ENCODE results near the gene MUC22. TPM values are rescaled to one million over a fixed set of nuclear protein-coding genes. Genes with fewer than 3 reads are reported as not detected.

Gene MUC22
- not detected for total RNA-seq

GRCh38 chr6:31010393-31011060, at the start of gene MUC22:
TSS of gene MUC22 (plus strand) at chr6:31010474. CDS start at chr6:31010707, 233 bp downstream.

GRCh38 chr6:30983439-30983838, 26.8 kb upstream of the MUC22 start, which contains the start of gene MUC21:
TSS of gene MUC21 (plus strand) at chr6:30983718. CDS start at chr6:30983959, 241 bp downstream.

Small RNA genes within 50 kb of the gene (small RNA-seq; reads per million reads assigned to genes)
- 0.08 reads per million for gene RNU6-1133P

Other genes starting within 250 kb of the MUC22 start
- 164 TPM for gene DDR1, start 126.0 kb upstream of the MUC22 start, total RNA-seq
- gene GTF2H4, start 102.3 kb upstream of the MUC22 start, total RNA-seq: 26.5 TPM
- 33.0 TPM for gene VARS2, start 96.2 kb upstream of the MUC22 start, total RNA-seq
- not detected for gene SFTA2, start 78.3 kb upstream of the MUC22 start, total RNA-seq
- gene MUCL3, start 69.5 kb upstream of the MUC22 start, total RNA-seq: not detected
- gene MUC21, start 26.8 kb upstream of the MUC22 start, total RNA-seq: not detected
- gene C6orf15, start 102.1 kb downstream of the MUC22 start, total RNA-seq: not detected
- not detected for gene PSORS1C1, start 104.3 kb downstream of the MUC22 start, total RNA-seq
- gene CDSN, start 110.0 kb downstream of the MUC22 start, total RNA-seq: not detected
- gene PSORS1C2, start 128.6 kb downstream of the MUC22 start, total RNA-seq: not detected
- 13.4 TPM for gene CCHCR1, start 147.3 kb downstream of the MUC22 start, total RNA-seq
- 6.7 TPM for gene TCF19, start 148.1 kb downstream of the MUC22 start, total RNA-seq
- not detected for gene POU5F1, start 160.2 kb downstream of the MUC22 start, total RNA-seq